Activated T-cell treated with anti-CD3 and anti-CD28 coated beads, Interleukin-2, amount 50 U/mL, for 24 hours (primary cell): ENCODE data around the gene CCDC201.

Experiments used
- DNase-seq: peaks from one replicate; pipeline ENCODE4 v3.0.0-alpha.2; 2020
- H3K27ac Mint-ChIP-seq: 2 replicates; pipeline ENCODE4 v1.8.0; 2020; ENCODE audit warnings: mild to moderate bottlenecking, mixed read lengths
- H3K27me3 Mint-ChIP-seq: 2 replicates; pipeline ENCODE4 v1.8.0; 2020; ENCODE audit warnings: mixed read lengths
- H3K36me3 Mint-ChIP-seq: 2 replicates; pipeline ENCODE4 v1.8.0; 2020; ENCODE audit warnings: low read depth, mixed read lengths
- H3K4me1 Mint-ChIP-seq: 2 replicates; pipeline ENCODE4 v1.8.0; 2020; ENCODE audit warnings: low read depth, mixed read lengths
- H3K4me3 Mint-ChIP-seq: 2 replicates; pipeline ENCODE4 v1.8.0; 2020; ENCODE audit warnings: mild to moderate bottlenecking, moderate library complexity, mixed read lengths
- H3K9me3 Mint-ChIP-seq: 2 replicates; pipeline ENCODE4 v1.8.0; 2020; ENCODE audit warnings: mixed read lengths

The CCDC201 gene

DNA sequence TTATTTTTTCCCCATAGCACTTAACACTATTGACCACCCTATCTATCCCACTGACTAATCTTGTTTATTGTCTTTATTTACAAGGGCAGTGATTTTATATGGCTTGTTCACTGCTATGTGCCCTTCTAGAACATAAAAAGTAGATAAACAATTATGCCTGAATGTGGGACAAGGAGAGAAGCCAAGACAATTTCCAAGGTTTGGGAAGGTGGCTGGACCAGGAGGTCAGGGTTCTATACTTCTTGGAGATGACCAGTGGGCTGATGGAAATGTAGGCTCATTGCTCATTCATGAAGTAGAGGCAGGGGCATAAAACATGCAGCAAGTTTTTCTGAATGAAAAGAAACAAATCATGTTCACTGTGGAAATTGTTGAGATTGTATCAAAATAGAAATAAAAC lies 36.7 kb upstream of the CCDC201 start:
- Mint-ChIP-seq H3K9me3 (peaks cover 6% of the 10 kb centered on the region), H3K27me3 (peaks cover 22% of the 10 kb centered on the region), H3K4me1 (no peaks in the 10 kb centered on the region), H3K4me3 (no peak overlapping the region), H3K36me3 (no peaks in the 10 kb centered on the region), H3K27ac (no peak overlapping the region)
- DNase-seq, result no peak

DNA sequence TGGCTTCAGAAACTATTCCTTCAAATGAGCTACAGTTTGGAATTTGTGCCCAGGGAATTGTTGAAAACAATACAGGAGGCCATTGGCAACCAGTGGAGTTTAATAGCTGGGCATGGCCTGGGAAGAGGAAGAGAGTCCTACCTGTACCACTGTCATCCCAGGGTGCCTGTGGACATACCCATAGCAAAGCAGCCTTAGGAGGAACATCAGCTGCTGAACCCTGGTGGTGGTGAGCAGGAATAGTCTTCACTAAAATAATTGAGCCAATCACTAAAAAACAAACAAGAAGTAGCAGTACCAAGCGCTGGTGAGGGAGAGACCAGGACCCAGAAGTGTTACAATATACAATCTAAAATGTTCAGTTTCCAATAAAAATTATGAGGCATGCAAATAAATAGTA lies 29.9 kb upstream of the CCDC201 start:
- no peak overlapping the region for H3K4me3 Mint-ChIP-seq
- H3K27ac Mint-ChIP-seq, result no peak overlapping the region
- peaks cover 7% of the 10 kb centered on the region for H3K27me3 Mint-ChIP-seq

GRCh38 chr7:45901566-45901965 lies 28.7 kb upstream of the CCDC201 start:
- peaks cover 10% of the 10 kb centered on the region for H3K9me3 Mint-ChIP-seq
- DNase-seq, result no peak
- peaks cover 9% of the 10 kb centered on the region for H3K27me3 Mint-ChIP-seq
- no peak overlapping the region for H3K4me3 Mint-ChIP-seq
- no peaks in the 10 kb centered on the region for H3K36me3 Mint-ChIP-seq
- H3K27ac Mint-ChIP-seq, result no peak overlapping the region
- H3K4me1 Mint-ChIP-seq, result no peaks in the 10 kb centered on the region

More for the DNA sequence above, 29.9 kb upstream of the CCDC201 start:
- Mint-ChIP-seq H3K9me3 (peaks cover 10% of the 10 kb centered on the region), H3K4me1 (no peaks in the 10 kb centered on the region), H3K36me3 (no peaks in the 10 kb centered on the region)
- DNase-seq, result no peak

DNA sequence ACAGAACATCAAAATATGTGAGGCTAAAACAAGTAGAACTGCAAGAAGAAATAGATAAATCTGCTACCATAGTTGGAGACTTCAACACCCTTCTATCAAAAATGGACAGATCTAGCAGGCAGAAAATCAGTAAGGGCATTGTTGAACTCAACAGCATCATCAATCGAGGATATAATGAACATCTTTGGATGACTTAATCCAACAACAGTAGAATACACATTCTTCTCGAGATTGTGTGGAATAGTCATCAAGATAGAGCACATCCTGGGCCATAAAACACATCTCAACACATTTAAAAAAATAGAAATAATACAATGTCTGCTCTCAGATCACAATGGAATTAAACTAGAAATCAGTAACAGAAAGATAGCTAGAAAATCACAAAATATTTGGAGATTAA lies 25.3 kb upstream of the CCDC201 start:
- H3K4me3 Mint-ChIP-seq, result no peak overlapping the region
- H3K27ac Mint-ChIP-seq, result no peak overlapping the region
- no peaks in the 10 kb centered on the region for H3K4me1 Mint-ChIP-seq
- no peaks in the 10 kb centered on the region for H3K36me3 Mint-ChIP-seq
- peaks cover 39% of the 10 kb centered on the region for H3K27me3 Mint-ChIP-seq
- H3K9me3 Mint-ChIP-seq, result peaks cover 6% of the 10 kb centered on the region
- no peak for DNase-seq

DNA sequence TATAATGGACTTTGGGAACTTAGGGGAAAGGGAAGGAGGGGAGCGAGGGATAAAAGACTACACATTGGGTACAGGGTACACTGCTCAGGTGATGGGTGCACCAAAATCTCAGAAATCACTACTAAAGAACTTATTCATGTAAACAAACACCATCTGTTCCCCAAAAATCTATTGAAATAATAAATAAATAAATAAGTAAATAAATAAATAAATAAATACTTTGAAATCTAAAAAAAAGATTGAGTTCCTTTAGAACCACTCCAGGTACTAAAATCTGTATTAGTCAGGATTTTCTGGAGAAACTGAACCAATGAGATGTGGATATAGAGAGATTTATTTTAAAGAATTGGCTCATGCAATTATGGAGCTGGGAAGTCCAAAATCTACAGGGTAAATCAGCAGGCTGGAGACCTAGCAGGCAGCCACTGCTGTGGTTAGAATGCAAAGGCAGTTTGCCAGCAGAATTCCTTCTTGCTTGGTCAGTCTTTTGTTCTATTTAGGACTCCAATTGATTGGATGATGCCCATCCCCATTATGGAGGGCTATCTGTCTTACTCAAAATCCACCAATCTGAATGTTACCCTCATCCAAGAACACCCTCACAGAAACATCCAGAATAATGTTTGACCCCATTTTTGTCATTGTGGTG lies 24.3 kb upstream of the CCDC201 start:
- no peaks in the 10 kb centered on the region for H3K4me1 Mint-ChIP-seq
- no peak overlapping the region for H3K27ac Mint-ChIP-seq
- H3K27me3 Mint-ChIP-seq, result peaks cover 46% of the 10 kb centered on the region
- H3K36me3 Mint-ChIP-seq, result no peaks in the 10 kb centered on the region
- DNase-seq, result no peak
- H3K9me3 Mint-ChIP-seq, result no peaks in the 10 kb centered on the region
- no peak overlapping the region for H3K4me3 Mint-ChIP-seq

DNA sequence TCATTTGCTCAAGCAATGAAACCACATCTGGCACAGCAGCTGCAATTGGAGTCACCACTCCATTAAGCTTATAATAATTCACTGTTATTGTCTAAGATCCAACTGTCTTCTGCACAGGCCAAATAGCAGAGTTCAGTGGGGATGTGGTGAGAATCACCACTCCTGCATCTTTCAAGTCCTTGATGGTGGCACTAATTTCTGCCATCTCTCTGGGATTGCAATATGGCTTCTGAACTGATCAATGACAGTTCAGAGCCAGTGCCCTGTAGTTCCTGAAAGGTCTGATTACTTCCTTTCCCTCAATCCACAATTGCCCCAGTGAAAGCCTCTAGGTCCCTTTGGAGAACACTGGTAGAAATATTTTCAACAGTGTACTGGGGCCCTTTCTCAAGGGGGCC lies 21.8 kb upstream of the CCDC201 start:
- DNase-seq, result no peak
- Mint-ChIP-seq H3K27ac (no peak overlapping the region), H3K4me1 (no peaks in the 10 kb centered on the region), H3K27me3 (peaks cover 66% of the 10 kb centered on the region), H3K36me3 (no peaks in the 10 kb centered on the region), H3K9me3 (no peaks in the 10 kb centered on the region), H3K4me3 (no peak overlapping the region)

DNA sequence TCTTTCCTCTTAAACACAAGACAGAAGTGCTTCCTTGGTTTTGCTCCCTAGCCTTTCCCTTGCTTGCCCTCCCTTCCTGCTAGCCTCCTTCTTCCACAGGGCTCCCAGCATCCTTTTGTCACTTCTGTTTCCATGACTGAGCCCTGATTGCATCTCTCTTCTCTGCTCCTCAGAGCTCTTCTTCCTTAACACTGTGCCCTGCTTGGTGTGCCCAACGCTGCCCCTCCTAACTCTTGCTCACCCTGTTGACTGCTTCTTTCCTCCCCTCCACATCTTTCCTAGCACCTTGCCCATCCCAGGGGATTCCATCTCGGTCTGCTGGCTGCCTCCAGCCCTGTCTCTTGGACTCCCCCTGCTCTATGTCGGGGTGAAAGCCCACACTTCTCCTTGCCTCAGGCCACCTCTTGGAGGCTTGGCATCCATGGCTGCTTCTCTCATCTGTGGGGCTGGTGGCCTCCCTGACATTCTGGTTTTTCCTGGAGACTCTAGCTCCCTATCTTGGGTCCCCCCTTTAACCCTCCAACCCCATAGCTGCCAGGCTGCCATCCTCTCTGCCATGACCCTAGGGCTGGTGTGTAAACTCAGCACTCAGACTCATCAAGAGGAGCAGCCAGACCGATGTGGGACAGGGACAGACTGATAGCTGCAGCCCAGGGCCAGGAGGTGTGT lies 21.2 kb upstream of the CCDC201 start:
- no peaks in the 10 kb centered on the region for H3K36me3 Mint-ChIP-seq
- H3K27me3 Mint-ChIP-seq, result peaks cover 71% of the 10 kb centered on the region
- no peaks in the 10 kb centered on the region for H3K9me3 Mint-ChIP-seq
- H3K4me3 Mint-ChIP-seq, result no peak overlapping the region
- no peak for DNase-seq
- H3K4me1 Mint-ChIP-seq, result no peaks in the 10 kb centered on the region
- H3K27ac Mint-ChIP-seq, result no peak overlapping the region

DNA sequence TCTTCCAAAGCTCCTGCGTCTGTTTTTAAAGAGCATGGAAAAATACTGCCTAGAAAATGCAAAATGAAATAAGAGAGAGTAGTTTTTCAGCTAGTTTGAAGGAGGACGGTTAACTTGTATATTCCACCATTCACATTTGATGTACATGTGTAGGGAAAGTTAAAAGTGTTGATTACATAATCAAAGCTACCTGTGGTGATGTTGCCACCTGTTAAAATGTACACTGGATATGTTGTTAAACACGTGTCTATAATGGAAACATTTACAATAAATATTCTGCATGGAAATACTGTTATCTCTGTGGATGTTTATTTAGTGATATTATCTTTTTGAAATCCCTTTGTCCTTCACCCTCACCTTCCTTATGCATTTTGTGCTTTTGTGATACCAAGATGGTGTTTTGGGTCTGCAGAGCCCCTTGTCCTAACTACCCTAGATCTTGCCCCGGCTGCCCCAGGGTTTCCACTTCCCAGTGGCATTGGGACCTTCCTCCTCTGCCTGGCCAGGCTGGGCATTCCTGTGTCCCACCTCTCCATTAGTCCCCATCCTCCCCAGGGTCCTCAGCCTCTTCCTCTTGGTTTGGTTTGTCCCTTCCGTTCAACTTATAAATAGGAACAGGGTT lies 20.6 kb upstream of the CCDC201 start:
- Mint-ChIP-seq H3K9me3 (no peaks in the 10 kb centered on the region), H3K36me3 (no peaks in the 10 kb centered on the region), H3K27me3 (peaks cover 76% of the 10 kb centered on the region), H3K4me3 (no peak overlapping the region), H3K4me1 (no peaks in the 10 kb centered on the region), H3K27ac (no peak overlapping the region)
- DNase-seq, result no peak

DNA sequence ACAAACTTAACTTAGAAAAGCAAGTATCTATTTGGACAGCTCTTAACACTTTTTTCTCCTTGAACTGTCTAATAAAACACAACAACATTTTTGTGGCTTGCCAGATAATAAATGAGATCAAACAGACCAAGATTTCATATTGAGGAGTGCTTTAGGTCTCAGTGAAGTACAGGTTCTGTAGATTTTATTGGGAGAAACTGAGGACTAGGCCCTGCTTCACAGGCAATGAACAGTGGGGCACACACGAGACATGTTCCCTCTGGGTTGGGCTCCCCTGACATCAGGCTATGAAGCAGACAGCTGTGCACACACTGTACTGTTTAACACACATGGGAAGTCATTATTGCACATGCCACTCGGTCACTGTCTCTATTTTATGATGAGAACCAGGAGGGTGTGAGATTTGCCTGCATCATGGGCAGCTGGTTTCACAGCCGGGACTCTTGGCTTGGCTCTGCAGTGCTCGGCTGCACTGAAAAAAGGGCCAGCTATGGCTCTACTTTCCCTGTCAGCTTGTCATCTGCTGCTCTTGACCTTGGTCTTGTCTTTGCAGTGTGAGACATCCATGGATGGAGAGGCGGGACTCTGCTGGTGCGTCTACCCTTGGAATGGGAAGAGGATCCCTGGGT lies 19.6 kb upstream of the CCDC201 start:
- H3K4me1 Mint-ChIP-seq, result peaks cover 3% of the 10 kb centered on the region
- no peak for DNase-seq
- H3K4me3 Mint-ChIP-seq, result no peak overlapping the region
- H3K27ac Mint-ChIP-seq, result no peak overlapping the region
- peaks cover 80% of the 10 kb centered on the region for H3K27me3 Mint-ChIP-seq
- H3K9me3 Mint-ChIP-seq, result no peaks in the 10 kb centered on the region
- H3K36me3 Mint-ChIP-seq, result no peaks in the 10 kb centered on the region

GRCh38 chr7:45891462-45892402 lies 18.9 kb upstream of the CCDC201 start:
- DNase-seq, result no peak
- Mint-ChIP-seq H3K4me1 (peaks cover 3% of the 10 kb centered on the region), H3K27ac (no peak overlapping the region), H3K27me3 (peaks cover 86% of the 10 kb centered on the region), H3K9me3 (no peaks in the 10 kb centered on the region), H3K4me3 (no peak overlapping the region), H3K36me3 (no peaks in the 10 kb centered on the region)

DNA sequence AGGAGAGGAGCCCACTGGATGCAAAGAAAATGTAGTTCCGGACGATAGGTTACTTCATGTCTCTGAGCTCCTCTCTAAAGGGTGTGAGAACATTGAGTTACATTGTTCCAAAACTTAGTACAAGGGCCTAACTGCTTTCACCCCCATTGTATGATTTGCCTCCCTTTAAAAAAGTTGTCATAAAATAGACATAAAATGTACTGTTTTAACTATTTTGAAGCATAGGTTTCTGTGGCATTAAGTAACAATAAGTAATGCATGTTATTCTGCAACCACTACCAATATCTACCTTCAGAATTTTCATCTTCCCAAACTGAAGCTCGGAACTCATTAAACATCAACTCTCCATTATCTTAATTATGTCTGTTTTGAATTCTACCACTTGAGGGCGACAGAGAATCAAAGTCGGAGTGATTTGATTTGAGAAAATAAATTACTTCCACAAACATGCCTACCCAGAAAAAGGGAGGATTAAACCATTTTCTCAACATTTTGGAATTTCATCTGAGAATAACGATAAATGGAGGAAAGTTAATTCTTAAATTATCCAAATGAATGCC lies 18.1 kb upstream of the CCDC201 start:
- H3K9me3 Mint-ChIP-seq, result no peaks in the 10 kb centered on the region
- no peak overlapping the region for H3K27ac Mint-ChIP-seq
- peaks cover 3% of the 10 kb centered on the region for H3K4me1 Mint-ChIP-seq
- H3K36me3 Mint-ChIP-seq, result no peaks in the 10 kb centered on the region
- H3K27me3 Mint-ChIP-seq, result peaks cover 84% of the 10 kb centered on the region
- no peak for DNase-seq
- H3K4me3 Mint-ChIP-seq, result no peak overlapping the region

GRCh38 chr7:45890125-45890901 lies 17.4 kb upstream of the CCDC201 start:
- peaks cover 82% of the 10 kb centered on the region for H3K27me3 Mint-ChIP-seq
- H3K9me3 Mint-ChIP-seq, result no peaks in the 10 kb centered on the region
- DNase-seq, result no peak
- H3K4me1 Mint-ChIP-seq, result peaks cover 3% of the 10 kb centered on the region
- H3K36me3 Mint-ChIP-seq, result no peaks in the 10 kb centered on the region
- H3K27ac Mint-ChIP-seq, result no peak overlapping the region
- H3K4me3 Mint-ChIP-seq, result no peak overlapping the region

DNA sequence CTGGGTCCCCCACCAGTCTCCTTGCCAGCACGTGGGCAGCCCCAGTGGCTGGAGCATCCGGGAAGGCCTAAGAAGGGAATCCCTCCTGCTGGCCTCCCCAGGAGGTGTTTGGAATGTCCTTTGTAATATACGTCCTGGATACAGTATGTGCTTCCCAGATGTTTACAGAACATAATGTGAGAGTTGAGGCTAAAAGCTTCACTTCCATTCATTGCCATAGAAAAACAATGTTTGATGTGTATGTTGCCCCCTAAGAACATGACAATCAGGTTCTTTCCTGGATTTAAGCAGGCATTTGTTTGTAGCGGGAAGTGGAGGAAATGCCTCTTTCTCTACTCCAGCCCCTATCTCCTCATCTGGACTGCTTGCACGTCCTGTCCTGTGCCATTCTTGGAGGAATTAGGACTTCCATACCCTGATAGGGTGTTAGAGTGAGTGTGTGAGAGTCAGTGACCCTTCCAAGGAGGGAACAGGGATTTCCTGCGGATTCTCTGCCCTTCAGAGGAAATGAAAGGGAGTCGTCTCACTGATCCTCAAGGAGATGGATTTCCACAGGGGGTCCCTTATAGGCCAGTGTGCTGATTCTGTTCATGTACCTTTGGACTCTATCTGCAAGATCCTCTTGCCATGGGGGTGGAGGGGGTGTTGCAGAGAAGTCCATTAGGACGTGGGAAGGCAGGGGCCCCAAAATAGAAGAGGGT lies 16.6 kb upstream of the CCDC201 start:
- Mint-ChIP-seq H3K4me3 (no peak overlapping the region), H3K27me3 (peaks cover 84% of the 10 kb centered on the region), H3K9me3 (no peaks in the 10 kb centered on the region), H3K36me3 (no peaks in the 10 kb centered on the region), H3K4me1 (peaks cover 3% of the 10 kb centered on the region), H3K27ac (no peak overlapping the region)
- DNase-seq, result no peak
